OCI-LY7 (cell line): ENCODE data around the gene ALPL.

ENCODE experiments used
- EZH2phosphoT487 ChIP-seq: fragments of 200-600 bp; sonication (generic); IDR thresholded peaks from 2 replicates; pipeline ENCODE4 v1.6.1; 2018; ENCODE audit warnings: low read depth, borderline replicate concordance, mild to moderate bottlenecking, mixed run types, antibody characterized with exemption, low read length, moderate library complexity, mixed read lengths
- TF ChIP-seq, protein P1 (sequence below): fragments of 200-600 bp; sonication (generic); conservative IDR thresholded peaks from 2 replicates; pipeline ENCODE4 v1.5.1; 2014; ENCODE audit warnings: mild to moderate bottlenecking, antibody characterized with exemption, low read length, moderate library complexity, mixed read lengths

DNA sequence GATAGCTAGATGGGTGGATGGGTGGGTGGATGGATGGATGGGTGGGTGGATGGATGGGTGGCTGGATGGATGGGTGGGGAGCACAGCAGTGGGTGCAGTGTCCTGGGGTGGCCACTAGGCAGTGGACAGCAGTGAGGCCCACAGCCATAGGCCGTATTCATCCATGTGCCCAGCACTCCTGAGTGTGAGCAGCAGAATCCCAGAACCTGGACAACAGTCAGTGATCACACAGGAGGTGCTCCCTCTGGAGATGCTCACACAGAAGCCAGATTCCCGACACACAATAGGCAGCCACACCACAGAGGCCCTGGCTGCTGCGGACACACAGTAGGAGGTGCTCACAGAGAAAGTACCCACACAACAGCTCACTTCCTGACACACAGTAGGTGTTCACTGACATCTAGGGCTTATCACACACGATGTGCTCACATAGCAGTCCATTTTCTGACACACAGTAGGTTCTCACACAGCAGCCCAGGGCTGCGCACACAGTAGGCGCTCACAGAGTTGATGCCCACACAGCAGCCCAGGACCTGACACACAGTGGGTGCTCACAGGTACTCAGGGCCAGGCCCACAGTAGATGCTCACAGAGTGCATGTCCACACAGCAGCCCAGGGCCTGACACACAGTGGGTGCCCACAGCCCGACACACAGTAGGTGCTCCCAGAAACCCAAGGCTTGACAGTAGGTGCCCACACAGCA lies 95.9 kb downstream of the ALPL start:
- TF ChIP-seq, protein P1, sequence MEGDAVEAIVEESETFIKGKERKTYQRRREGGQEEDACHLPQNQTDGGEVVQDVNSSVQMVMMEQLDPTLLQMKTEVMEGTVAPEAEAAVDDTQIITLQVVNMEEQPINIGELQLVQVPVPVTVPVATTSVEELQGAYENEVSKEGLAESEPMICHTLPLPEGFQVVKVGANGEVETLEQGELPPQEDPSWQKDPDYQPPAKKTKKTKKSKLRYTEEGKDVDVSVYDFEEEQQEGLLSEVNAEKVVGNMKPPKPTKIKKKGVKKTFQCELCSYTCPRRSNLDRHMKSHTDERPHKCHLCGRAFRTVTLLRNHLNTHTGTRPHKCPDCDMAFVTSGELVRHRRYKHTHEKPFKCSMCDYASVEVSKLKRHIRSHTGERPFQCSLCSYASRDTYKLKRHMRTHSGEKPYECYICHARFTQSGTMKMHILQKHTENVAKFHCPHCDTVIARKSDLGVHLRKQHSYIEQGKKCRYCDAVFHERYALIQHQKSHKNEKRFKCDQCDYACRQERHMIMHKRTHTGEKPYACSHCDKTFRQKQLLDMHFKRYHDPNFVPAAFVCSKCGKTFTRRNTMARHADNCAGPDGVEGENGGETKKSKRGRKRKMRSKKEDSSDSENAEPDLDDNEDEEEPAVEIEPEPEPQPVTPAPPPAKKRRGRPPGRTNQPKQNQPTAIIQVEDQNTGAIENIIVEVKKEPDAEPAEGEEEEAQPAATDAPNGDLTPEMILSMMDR, result no peak
- no peak for TF ChIP-seq EZH2phosphoT487
